HEK293 (cell line): ENCODE measurements around the gene CFAP70.

Source experiments
- CTCF ChIA-PET: fragments of 350-600 bp; formaldehyde crosslinking; extraction: SDS; loops from one replicate; lab custom pipeline; 2021; ENCODE audit warnings: antibody characterized with exemption; lab: Yijun Ruan, JAX
- POLR2A ChIA-PET: fragments of 300-600 bp; formaldehyde crosslinking; extraction: SDS; loops from one replicate; lab custom pipeline; 2020; ENCODE audit warnings: antibody characterized with exemption, inconsistent platforms; lab: Yijun Ruan, JAX
- H3K27ac ChIP-seq: fragments of 200-500 bp; sonication (Bioruptor generic); 2 replicates; pipeline ENCODE4 v1.5.1; 2014; ENCODE audit warnings: low read depth, low read length, control low read depth, inconsistent platforms; ENCODE audit errors: extremely low read depth
- H3K36me3 ChIP-seq, 2 experiments: fragments of 200-500 bp in 1 of 2; sonication (Bioruptor generic) in 1 of 2; 1 replicate in 1 of 2; 2 replicates in 1 of 2; pipeline ENCODE4 v1.5.1; 2014 to 2017; ENCODE audit warnings: inconsistent platforms in 2 of 2, low read length in 2 of 2; ENCODE audit not compliant: control insufficient read depth in 2 of 2, insufficient read depth in 1 of 2
- H3K4me1 ChIP-seq: fragments of 200-500 bp; sonication (Bioruptor generic); 2 replicates; pipeline ENCODE4 v1.5.1; 2014; ENCODE audit warnings: mild to moderate bottlenecking, low read length, inconsistent platforms; ENCODE audit not compliant: control insufficient read depth, insufficient read depth
- H3K4me3 ChIP-seq: 2 replicates; pipeline ENCODE4 v1.5.1; 2011; ENCODE audit warnings: low read depth, mild to moderate bottlenecking, control low read depth, low read length, moderate library complexity
- H3K9me3 ChIP-seq: fragments of 200-500 bp; sonication (Bioruptor generic); 2 replicates; pipeline ENCODE4 v1.5.1; 2014; ENCODE audit warnings: low read depth, low read length, inconsistent platforms; ENCODE audit not compliant: control insufficient read depth, insufficient read depth
- EGR2 ChIP-seq: fragments of 450-650 bp; formaldehyde crosslinking; IDR thresholded peaks from 2 replicates; pipeline ENCODE4 v1.5.1; 2016; ENCODE audit warnings: low read depth, missing biosample characterization, missing genetic modification characterization
- KLF8 ChIP-seq: fragments of 450-650 bp; formaldehyde crosslinking; IDR thresholded peaks from 2 replicates; pipeline ENCODE4 v1.5.1; 2016; ENCODE audit warnings: missing biosample characterization, missing genetic modification characterization
- MZF1 ChIP-seq: fragments of 450-650 bp; formaldehyde crosslinking; IDR thresholded peaks from 2 replicates; pipeline ENCODE4 v1.5.1; 2017; ENCODE audit warnings: missing biosample characterization, missing genetic modification characterization, borderline replicate concordance
- RBAK ChIP-seq: fragments of 450-650 bp; formaldehyde crosslinking; IDR thresholded peaks from 2 replicates; pipeline ENCODE4 v1.5.1; 2016; ENCODE audit warnings: missing biosample characterization, missing genetic modification characterization
- SCRT2 ChIP-seq: fragments of 450-650 bp; formaldehyde crosslinking; IDR thresholded peaks from 2 replicates; pipeline ENCODE4 v1.5.1; 2016; ENCODE audit warnings: missing biosample characterization, missing genetic modification characterization
- TRIM28 ChIP-seq: IDR thresholded peaks from 2 replicates; pipeline ENCODE4 v1.6.1; 2011; ENCODE audit warnings: low read length, control low read depth, borderline replicate concordance
- ZBTB20 ChIP-seq: fragments of 450-650 bp; formaldehyde crosslinking; IDR thresholded peaks from 2 replicates; pipeline ENCODE4 v1.5.1; 2016; ENCODE audit warnings: missing biosample characterization, missing genetic modification characterization
- ZEB2 ChIP-seq: fragments of 450-650 bp; formaldehyde crosslinking; IDR thresholded peaks from 2 replicates; pipeline ENCODE4 v1.5.1; 2016; ENCODE audit warnings: missing biosample characterization, missing genetic modification characterization
- ZNF335 ChIP-seq: fragments of 450-650 bp; formaldehyde crosslinking; conservative IDR thresholded peaks from 2 replicates; pipeline ENCODE4 v1.5.1; 2016; ENCODE audit warnings: missing biosample characterization, missing genetic modification characterization
- ZNF510 ChIP-seq: fragments of 450-650 bp; formaldehyde crosslinking; IDR thresholded peaks from 2 replicates; pipeline ENCODE4 v1.5.1; 2018; ENCODE audit warnings: mild to moderate bottlenecking, missing genetic modification characterization, missing biosample characterization; ENCODE audit not compliant: insufficient replicate concordance
- ZNF561 ChIP-seq: fragments of 450-650 bp; IDR thresholded peaks from 2 replicates; pipeline ENCODE4 v1.5.1; 2018; ENCODE audit warnings: missing biosample characterization, missing genetic modification characterization, borderline replicate concordance
- ZNF600 ChIP-seq: fragments of 450-650 bp; formaldehyde crosslinking; IDR thresholded peaks from 2 replicates; pipeline ENCODE4 v1.5.1; 2016; ENCODE audit warnings: missing biosample characterization, missing genetic modification characterization
- ZNF621 ChIP-seq: fragments of 450-650 bp; formaldehyde crosslinking; IDR thresholded peaks from 2 replicates; pipeline ENCODE4 v1.5.1; 2017; ENCODE audit warnings: missing biosample characterization, missing genetic modification characterization
- ZNF707 ChIP-seq: fragments of 450-650 bp; formaldehyde crosslinking; IDR thresholded peaks from 2 replicates; pipeline ENCODE4 v1.5.1; 2016; ENCODE audit warnings: missing biosample characterization, missing genetic modification characterization
- ZNF785 ChIP-seq: fragments of 450-650 bp; formaldehyde crosslinking; IDR thresholded peaks from 2 replicates; pipeline ENCODE4 v1.5.1; 2016; ENCODE audit warnings: missing biosample characterization, missing genetic modification characterization
- ZNF837 ChIP-seq: fragments of 450-650 bp; formaldehyde crosslinking; IDR thresholded peaks from 2 replicates; pipeline ENCODE4 v1.5.1; 2016; ENCODE audit warnings: missing biosample characterization, missing genetic modification characterization
- ZSCAN16 ChIP-seq: fragments of 450-650 bp; formaldehyde crosslinking; IDR thresholded peaks from 2 replicates; pipeline ENCODE4 v1.5.1; 2016; ENCODE audit warnings: missing biosample characterization, missing genetic modification characterization
- ZXDB ChIP-seq: fragments of 450-650 bp; formaldehyde crosslinking; IDR thresholded peaks from 2 replicates; pipeline ENCODE4 v1.5.1; 2016; ENCODE audit warnings: missing biosample characterization, missing genetic modification characterization
- TF ChIP-seq, protein P1 (sequence below): fragments of 450-650 bp; formaldehyde crosslinking; IDR thresholded peaks from 2 replicates; pipeline ENCODE4 v1.5.1; 2016; ENCODE audit warnings: missing biosample characterization, missing genetic modification characterization
- TF ChIP-seq, protein P2 (sequence below): fragments of 450-650 bp; formaldehyde crosslinking; IDR thresholded peaks from 2 replicates; pipeline ENCODE4 v1.5.1; 2016; ENCODE audit warnings: missing biosample characterization, missing genetic modification characterization
- TF ChIP-seq, protein P3 (sequence below): fragments of 450-650 bp; formaldehyde crosslinking; IDR thresholded peaks from 2 replicates; pipeline ENCODE4 v1.5.1; 2016; ENCODE audit warnings: missing biosample characterization, missing genetic modification characterization
- TF ChIP-seq, protein P4 (sequence below): fragments of 450-650 bp; formaldehyde crosslinking; IDR thresholded peaks from 2 replicates; pipeline ENCODE4 v1.5.1; 2016; ENCODE audit warnings: missing biosample characterization, missing genetic modification characterization
- TF ChIP-seq, protein P5 (sequence below): fragments of 450-650 bp; formaldehyde crosslinking; IDR thresholded peaks from 2 replicates; pipeline ENCODE4 v1.5.1; 2016; ENCODE audit warnings: missing biosample characterization, missing genetic modification characterization, low read depth
- TF ChIP-seq, protein P6 (sequence below): fragments of 450-650 bp; formaldehyde crosslinking; IDR thresholded peaks from 2 replicates; pipeline ENCODE4 v1.5.1; 2017; ENCODE audit warnings: missing biosample characterization, missing genetic modification characterization

Gene CFAP70

DNA sequence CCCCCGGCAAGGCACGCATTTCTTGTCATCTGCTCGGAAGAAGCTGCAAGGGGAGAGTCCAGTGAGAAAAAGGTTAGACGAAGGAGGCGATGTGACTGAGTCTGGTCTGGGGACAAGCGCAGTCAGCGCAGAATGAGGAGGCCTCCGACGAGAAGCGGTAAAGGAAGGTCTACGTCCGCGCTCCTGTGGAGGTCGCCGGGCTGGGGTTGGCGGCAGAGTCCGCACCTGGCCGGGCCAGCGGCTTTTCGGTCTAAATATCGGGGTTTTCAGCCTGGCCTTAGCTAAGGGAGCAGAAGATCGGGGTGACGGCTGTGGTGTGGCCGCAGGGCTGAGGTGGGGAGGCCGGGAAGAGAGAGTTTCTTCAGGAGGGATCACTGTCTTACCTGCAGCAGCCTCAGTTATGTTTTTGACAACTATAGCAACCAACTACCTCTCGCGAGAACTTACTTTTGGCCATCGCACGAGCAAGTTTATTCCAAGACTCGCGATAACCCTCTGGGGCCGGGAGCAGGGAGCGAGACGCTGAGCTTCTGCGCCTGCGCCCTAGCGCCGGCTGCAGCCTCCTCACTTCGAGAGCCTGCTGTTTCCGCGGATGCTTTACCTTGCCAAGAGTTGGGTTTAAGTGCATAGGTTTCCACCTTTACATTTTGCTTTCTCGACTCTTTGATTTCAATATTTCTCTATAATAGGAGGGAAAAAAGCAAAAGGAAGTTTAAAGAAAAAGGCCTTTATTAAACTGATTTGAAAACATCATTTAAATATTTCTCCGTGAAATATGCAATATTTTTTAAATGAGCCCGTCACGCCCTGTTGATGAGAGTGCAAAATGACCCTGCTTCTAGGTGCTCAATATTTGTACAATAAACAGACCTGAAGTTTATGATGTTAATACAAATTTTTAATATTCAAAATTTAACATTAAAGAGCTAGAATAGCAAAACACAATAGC lies at the start of gene CFAP70:
TSS of gene CFAP70 (minus strand) at position 534 of the 949 bp plus-strand sequence. CDS start 4,068 bp downstream, outside the sequence.
- Histone ChIP-seq H3K4me1 (0 out of 2 replicates have a peak, but pooled peaks cover 3% of the 10 kb centered on the region), H3K36me3 (no peaks in the 10 kb centered on the region), H3K27ac (peak within 1 kb of the TSS; percentile 42; the same call in 1 of the 2 replicates), H3K4me3 (peak within 1 kb of the TSS; percentile 80), H3K9me3 (no peaks in the 10 kb centered on the region)
- POLR2A ChIA-PET: interaction anchor here (0.5 to 1.9 kb wide), 11 partner anchors 12 to 137 kb away, joined by 3 to 18 read pairs (median 4); partner anchors contain the start of genes ANXA7, DNAJC9, MRPS16 and PPP3CB
- CTCF ChIA-PET: interaction anchor here (0.5 to 1.2 kb wide), 3 partner anchors 16 to 491 kb away, joined by 3 to 5 read pairs (median 3); no protein-coding TSS in a partner anchor
- TF ChIP-seq, protein P1, sequence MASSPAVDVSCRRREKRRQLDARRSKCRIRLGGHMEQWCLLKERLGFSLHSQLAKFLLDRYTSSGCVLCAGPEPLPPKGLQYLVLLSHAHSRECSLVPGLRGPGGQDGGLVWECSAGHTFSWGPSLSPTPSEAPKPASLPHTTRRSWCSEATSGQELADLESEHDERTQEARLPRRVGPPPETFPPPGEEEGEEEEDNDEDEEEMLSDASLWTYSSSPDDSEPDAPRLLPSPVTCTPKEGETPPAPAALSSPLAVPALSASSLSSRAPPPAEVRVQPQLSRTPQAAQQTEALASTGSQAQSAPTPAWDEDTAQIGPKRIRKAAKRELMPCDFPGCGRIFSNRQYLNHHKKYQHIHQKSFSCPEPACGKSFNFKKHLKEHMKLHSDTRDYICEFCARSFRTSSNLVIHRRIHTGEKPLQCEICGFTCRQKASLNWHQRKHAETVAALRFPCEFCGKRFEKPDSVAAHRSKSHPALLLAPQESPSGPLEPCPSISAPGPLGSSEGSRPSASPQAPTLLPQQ (tag by site-specific recombination): peak; percentile 35; the same call in 1 of the 2 replicates
- TF ChIP-seq EGR2 (no peak), ZNF335 (tag by site-specific recombination) (peak; percentile 45; the same call in 1 of the 2 replicates), ZEB2 (tag by site-specific recombination) (no peak; the same call in 1 of the 2 replicates), ZNF621 (tag by site-specific recombination) (no peak), ZNF837 (no peak), MZF1 (tag by site-specific recombination) (peak; percentile 9; the same call in 1 of the 2 replicates), ZSCAN16 (tag by site-specific recombination) (no peak), ZBTB20 (tag by site-specific recombination) (peak; percentile 28; the same call in 1 of the 2 replicates), KLF8 (tag by site-specific recombination) (0 out of 2 replicates have a peak, but pooled peaks have one; percentile 17), ZXDB (tag by site-specific recombination) (peak; percentile 78), RBAK (no peak), ZNF600 (tag by site-specific recombination) (peak; percentile 60; the same call in 1 of the 2 replicates), ZNF561 (tag by site-specific recombination) (peak; percentile 64; the same call in 1 of the 2 replicates), ZNF510 (tag by site-specific recombination) (no peak), ZNF707 (no peak), SCRT2 (tag by site-specific recombination) (no peak), TRIM28 (peak; percentile 50; the same call in 1 of the 2 replicates), ZNF785 (tag by site-specific recombination) (no peak)
- TF ChIP-seq, protein P2, sequence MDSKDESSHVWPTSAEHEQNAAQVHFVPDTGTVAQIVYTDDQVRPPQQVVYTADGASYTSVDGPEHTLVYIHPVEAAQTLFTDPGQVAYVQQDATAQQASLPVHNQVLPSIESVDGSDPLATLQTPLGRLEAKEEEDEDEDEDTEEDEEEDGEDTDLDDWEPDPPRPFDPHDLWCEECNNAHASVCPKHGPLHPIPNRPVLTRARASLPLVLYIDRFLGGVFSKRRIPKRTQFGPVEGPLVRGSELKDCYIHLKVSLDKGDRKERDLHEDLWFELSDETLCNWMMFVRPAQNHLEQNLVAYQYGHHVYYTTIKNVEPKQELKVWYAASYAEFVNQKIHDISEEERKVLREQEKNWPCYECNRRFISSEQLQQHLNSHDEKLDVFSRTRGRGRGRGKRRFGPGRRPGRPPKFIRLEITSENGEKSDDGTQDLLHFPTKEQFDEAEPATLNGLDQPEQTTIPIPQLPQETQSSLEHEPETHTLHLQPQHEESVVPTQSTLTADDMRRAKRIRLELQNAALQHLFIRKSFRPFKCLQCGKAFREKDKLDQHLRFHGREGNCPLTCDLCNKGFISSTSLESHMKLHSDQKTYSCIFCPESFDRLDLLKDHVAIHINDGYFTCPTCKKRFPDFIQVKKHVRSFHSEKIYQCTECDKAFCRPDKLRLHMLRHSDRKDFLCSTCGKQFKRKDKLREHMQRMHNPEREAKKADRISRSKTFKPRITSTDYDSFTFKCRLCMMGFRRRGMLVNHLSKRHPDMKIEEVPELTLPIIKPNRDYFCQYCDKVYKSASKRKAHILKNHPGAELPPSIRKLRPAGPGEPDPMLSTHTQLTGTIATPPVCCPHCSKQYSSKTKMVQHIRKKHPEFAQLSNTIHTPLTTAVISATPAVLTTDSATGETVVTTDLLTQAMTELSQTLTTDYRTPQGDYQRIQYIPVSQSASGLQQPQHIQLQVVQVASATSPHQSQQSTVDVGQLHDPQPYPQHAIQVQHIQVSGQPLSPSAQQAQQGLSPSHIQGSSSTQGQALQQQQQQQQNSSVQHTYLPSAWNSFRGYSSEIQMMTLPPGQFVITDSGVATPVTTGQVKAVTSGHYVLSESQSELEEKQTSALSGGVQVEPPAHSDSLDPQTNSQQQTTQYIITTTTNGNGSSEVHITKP: 0 out of 2 replicates have a peak, but pooled peaks have one; percentile 31
- TF ChIP-seq, protein P3, sequence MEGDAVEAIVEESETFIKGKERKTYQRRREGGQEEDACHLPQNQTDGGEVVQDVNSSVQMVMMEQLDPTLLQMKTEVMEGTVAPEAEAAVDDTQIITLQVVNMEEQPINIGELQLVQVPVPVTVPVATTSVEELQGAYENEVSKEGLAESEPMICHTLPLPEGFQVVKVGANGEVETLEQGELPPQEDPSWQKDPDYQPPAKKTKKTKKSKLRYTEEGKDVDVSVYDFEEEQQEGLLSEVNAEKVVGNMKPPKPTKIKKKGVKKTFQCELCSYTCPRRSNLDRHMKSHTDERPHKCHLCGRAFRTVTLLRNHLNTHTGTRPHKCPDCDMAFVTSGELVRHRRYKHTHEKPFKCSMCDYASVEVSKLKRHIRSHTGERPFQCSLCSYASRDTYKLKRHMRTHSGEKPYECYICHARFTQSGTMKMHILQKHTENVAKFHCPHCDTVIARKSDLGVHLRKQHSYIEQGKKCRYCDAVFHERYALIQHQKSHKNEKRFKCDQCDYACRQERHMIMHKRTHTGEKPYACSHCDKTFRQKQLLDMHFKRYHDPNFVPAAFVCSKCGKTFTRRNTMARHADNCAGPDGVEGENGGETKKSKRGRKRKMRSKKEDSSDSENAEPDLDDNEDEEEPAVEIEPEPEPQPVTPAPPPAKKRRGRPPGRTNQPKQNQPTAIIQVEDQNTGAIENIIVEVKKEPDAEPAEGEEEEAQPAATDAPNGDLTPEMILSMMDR (tag by site-specific recombination): no peak
- TF ChIP-seq, protein P4, sequence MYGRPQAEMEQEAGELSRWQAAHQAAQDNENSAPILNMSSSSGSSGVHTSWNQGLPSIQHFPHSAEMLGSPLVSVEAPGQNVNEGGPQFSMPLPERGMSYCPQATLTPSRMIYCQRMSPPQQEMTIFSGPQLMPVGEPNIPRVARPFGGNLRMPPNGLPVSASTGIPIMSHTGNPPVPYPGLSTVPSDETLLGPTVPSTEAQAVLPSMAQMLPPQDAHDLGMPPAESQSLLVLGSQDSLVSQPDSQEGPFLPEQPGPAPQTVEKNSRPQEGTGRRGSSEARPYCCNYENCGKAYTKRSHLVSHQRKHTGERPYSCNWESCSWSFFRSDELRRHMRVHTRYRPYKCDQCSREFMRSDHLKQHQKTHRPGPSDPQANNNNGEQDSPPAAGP (tag by site-specific recombination): no peak
- TF ChIP-seq, protein P5, sequence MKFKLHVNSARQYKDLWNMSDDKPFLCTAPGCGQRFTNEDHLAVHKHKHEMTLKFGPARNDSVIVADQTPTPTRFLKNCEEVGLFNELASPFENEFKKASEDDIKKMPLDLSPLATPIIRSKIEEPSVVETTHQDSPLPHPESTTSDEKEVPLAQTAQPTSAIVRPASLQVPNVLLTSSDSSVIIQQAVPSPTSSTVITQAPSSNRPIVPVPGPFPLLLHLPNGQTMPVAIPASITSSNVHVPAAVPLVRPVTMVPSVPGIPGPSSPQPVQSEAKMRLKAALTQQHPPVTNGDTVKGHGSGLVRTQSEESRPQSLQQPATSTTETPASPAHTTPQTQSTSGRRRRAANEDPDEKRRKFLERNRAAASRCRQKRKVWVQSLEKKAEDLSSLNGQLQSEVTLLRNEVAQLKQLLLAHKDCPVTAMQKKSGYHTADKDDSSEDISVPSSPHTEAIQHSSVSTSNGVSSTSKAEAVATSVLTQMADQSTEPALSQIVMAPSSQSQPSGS (tag by site-specific recombination): no peak
- TF ChIP-seq, protein P6, sequence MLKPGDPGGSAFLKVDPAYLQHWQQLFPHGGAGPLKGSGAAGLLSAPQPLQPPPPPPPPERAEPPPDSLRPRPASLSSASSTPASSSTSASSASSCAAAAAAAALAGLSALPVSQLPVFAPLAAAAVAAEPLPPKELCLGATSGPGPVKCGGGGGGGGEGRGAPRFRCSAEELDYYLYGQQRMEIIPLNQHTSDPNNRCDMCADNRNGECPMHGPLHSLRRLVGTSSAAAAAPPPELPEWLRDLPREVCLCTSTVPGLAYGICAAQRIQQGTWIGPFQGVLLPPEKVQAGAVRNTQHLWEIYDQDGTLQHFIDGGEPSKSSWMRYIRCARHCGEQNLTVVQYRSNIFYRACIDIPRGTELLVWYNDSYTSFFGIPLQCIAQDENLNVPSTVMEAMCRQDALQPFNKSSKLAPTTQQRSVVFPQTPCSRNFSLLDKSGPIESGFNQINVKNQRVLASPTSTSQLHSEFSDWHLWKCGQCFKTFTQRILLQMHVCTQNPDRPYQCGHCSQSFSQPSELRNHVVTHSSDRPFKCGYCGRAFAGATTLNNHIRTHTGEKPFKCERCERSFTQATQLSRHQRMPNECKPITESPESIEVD (tag by site-specific recombination): no peak
